Measurements from ENCODE around the gene ALKBH3.

Gene ALKBH3

GRCh38 chr11:43898574-43898973 lies 17.9 kb downstream of the ALKBH3 start:
- ChIA-PET CTCF (interaction anchor here (0.6 kb wide), 1 partner anchor 46 kb away, joined by 3 read pairs; no protein-coding TSS in a partner anchor), POLR2A (ENCODE audit: low non-redundant PET) (no interaction called here)
- no peak for DNase-seq (ENCODE audit: low spot score)
- no peak overlapping the region for H3K27ac ChIP-seq
- TF ChIP-seq CTCF (conservative IDR thresholded peaks at IDR 0.05; ENCODE audit: low read depth), result no peak

- TF ChIP-seq CTCF (conservative IDR thresholded peaks at IDR 0.05; ENCODE audit: low read depth), result no peak
- ChIA-PET POLR2A (ENCODE audit: low non-redundant PET) (no interaction called here), CTCF (interaction anchor here (0.6 kb wide), 1 partner anchor 46 kb away, joined by 3 read pairs; no protein-coding TSS in a partner anchor)
- no peak overlapping the region for H3K27ac ChIP-seq
- DNase-seq (ENCODE audit: low spot score), result no peak
Measured at GRCh38 chr11:43899094-43899493, 18.5 kb downstream of the ALKBH3 start.

GRCh38 chr11:43901551-43901950 lies 20.9 kb downstream of the ALKBH3 start:
- POLR2A ChIA-PET (ENCODE audit: low non-redundant PET), result no interaction called here
- no peak for DNase-seq (ENCODE audit: low spot score)
- no peak for TF ChIP-seq CTCF (conservative IDR thresholded peaks at IDR 0.05; ENCODE audit: low read depth)
- H3K27ac ChIP-seq, result no peak overlapping the region
- CTCF ChIA-PET, result interaction anchor here (0.6 kb wide), 1 partner anchor 26 kb away, joined by 3 read pairs; no protein-coding TSS in a partner anchor

- no peak for TF ChIP-seq CTCF (conservative IDR thresholded peaks at IDR 0.05; ENCODE audit: low read depth)
- POLR2A ChIA-PET (ENCODE audit: low non-redundant PET), result no interaction called here
- CTCF ChIA-PET, result no interaction called here
- no peak for DNase-seq (ENCODE audit: low spot score)
- H3K27ac ChIP-seq, result no peak overlapping the region
Measured at GRCh38 chr11:43903078-43903477, 22.4 kb downstream of the ALKBH3 start.

DNA sequence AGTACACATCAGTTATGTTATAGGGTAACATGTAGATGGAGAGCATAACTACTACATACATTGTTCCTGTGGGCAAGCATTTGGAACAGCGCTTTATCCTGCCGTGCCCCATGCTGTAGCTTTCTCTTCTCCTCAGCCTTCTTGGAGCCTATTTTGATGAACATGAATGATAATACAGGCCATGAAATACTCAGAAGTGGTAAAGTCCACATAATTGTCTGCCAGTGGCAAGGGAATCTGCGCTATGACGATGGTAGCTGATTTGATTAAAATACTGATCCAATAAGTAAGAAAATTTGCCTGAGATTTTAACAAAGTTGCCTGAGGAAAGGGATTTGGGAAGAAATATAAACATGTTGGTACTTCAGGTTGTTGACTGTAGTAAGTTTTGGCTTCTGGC lies 23.3 kb downstream of the ALKBH3 start:
- POLR2A ChIA-PET (ENCODE audit: low non-redundant PET), result no interaction called here
- no peak for TF ChIP-seq CTCF (conservative IDR thresholded peaks at IDR 0.05; ENCODE audit: low read depth)
- no peak for DNase-seq (ENCODE audit: low spot score)
- H3K27ac ChIP-seq, result no peak overlapping the region
- CTCF ChIA-PET, result no interaction called here

- DNase-seq (ENCODE audit: low spot score), result peak; percentile 26
- ChIA-PET POLR2A (ENCODE audit: low non-redundant PET) (no interaction called here), CTCF (interaction anchor here (0.6 to 1.2 kb wide), 4 partner anchors 15 to 159 kb away, joined by 3 to 5 read pairs (median 4); no protein-coding TSS in a partner anchor)
- no peak overlapping the region for H3K27ac ChIP-seq
- no peak for TF ChIP-seq CTCF (conservative IDR thresholded peaks at IDR 0.05; ENCODE audit: low read depth)
Measured at GRCh38 chr11:43904742-43905535, 24.3 kb downstream of the ALKBH3 start.
